Uterus (tissue), 4 donors: Measurements from ENCODE around the gene OR8A1. TPM values are rescaled to one million over a fixed set of nuclear protein-coding genes. Genes with fewer than 3 reads are reported as not detected.

Experiments
- DNase-seq, 2 donors: peaks; one replicate each; pipeline ENCODE4 v3.0.0-alpha.2; 2019 to 2020
- H3K27ac ChIP-seq, 2 donors: fragments of 200-600 bp; sonication (generic); 1 replicate in 1 of 2; 2 replicates in 1 of 2; pipeline ENCODE4 v1.5.1; 2016 to 2018
- H3K27me3 ChIP-seq, 2 donors: fragments of 200-600 bp; sonication (generic); one replicate each; pipeline ENCODE4 v1.5.1; 2018 to 2019; ENCODE audit warnings: control low read depth in 1 of 2
- H3K36me3 ChIP-seq, 2 donors: fragments of 200-600 bp; sonication (generic); one replicate each; pipeline ENCODE4 v1.5.1; 2019; ENCODE audit warnings: control low read depth in 1 of 2
- H3K4me1 ChIP-seq, 2 donors: fragments of 200-600 bp; sonication (generic); one replicate each; pipeline ENCODE4 v1.5.1; 2018 to 2019; ENCODE audit warnings: control low read depth in 1 of 2
- H3K4me3 ChIP-seq, 2 donors: fragments of 200-600 bp; sonication (generic); 1 replicate in 1 of 2; 2 replicates in 1 of 2; pipeline ENCODE4 v1.5.1; 2018 to 2019; ENCODE audit warnings: mild to moderate bottlenecking in 1 of 2
- H3K9me3 ChIP-seq, 2 donors: fragments of 200-600 bp; sonication (generic); one replicate each; pipeline ENCODE4 v1.5.1; 2019; ENCODE audit warnings: control low read depth in 1 of 2
- POLR2A ChIP-seq, 2 donors: fragments of 450-650 bp; IDR thresholded peaks; one replicate each; pipeline ENCODE4 v1.6.1; 2016; ENCODE audit warnings: antibody characterized with exemption in 2 of 2, mild to moderate bottlenecking in 1 of 2, moderate library complexity in 1 of 2
- intact Hi-C: fragments of 100-400 bp; cut with DNase I; formaldehyde crosslinking; loops from one replicate; pipeline ENCODE4 v1.15.1; 2023; ENCODE audit warnings: low total_unique reads
- small RNA-seq: library from RNA; depleted of rRNA; stranded (forward); fragments of <200 nt; gene quantifications from one replicate; pipeline ENCODE3, GENCODE V24; 2016
- total RNA-seq, 4 donors: library from RNA; depleted of rRNA in 3 of 4; stranded (reverse); fragments of >200 nt in 3 of 4; gene quantifications; one replicate each; pipeline versions ENCODE4 v1.1.0 to v1.2.4, GENCODE V29; 2014 to 2023
- TF ChIP-seq, protein P1 (sequence below), 4 experiments: fragments of 200-600 bp in 2 of 4; fragments of 450-650 bp in 2 of 4; sonication (generic) in 2 of 4; IDR thresholded peaks; one replicate each; pipeline ENCODE4 v1.5.1; 2016 to 2019; ENCODE audit warnings: antibody characterized with exemption in 4 of 4, mild to moderate bottlenecking in 2 of 4, moderate library complexity in 1 of 4
- donor health status: DM: yes; HTN: yes; CAD: no.

Gene OR8A1
- total RNA-seq, 4 donors from 2014 or later = not detected

GRCh38 chr11:124611064-124611463, 41.3 kb downstream of the OR8A1 start, which contains the start of gene PANX3:
PANX3 (plus strand) TSS chr11:124611428; CDS start chr11:124611557, 129 bp downstream.
- Histone ChIP-seq H3K9me3 (no peaks in the 10 kb centered on the region), H3K27ac (no peak within 1 kb of the TSS), H3K4me3 (no peak within 1 kb of the TSS), H3K4me1 (no peaks in the 10 kb centered on the region), H3K27me3 (no peaks in the 10 kb centered on the region), H3K36me3 (no peaks in the 10 kb centered on the region)
- DNase-seq = no peak
- no peak for TF ChIP-seq POLR2A (IDR thresholded peaks at IDR 0.05)
- TF ChIP-seq, protein P1, sequence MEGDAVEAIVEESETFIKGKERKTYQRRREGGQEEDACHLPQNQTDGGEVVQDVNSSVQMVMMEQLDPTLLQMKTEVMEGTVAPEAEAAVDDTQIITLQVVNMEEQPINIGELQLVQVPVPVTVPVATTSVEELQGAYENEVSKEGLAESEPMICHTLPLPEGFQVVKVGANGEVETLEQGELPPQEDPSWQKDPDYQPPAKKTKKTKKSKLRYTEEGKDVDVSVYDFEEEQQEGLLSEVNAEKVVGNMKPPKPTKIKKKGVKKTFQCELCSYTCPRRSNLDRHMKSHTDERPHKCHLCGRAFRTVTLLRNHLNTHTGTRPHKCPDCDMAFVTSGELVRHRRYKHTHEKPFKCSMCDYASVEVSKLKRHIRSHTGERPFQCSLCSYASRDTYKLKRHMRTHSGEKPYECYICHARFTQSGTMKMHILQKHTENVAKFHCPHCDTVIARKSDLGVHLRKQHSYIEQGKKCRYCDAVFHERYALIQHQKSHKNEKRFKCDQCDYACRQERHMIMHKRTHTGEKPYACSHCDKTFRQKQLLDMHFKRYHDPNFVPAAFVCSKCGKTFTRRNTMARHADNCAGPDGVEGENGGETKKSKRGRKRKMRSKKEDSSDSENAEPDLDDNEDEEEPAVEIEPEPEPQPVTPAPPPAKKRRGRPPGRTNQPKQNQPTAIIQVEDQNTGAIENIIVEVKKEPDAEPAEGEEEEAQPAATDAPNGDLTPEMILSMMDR (IDR thresholded peaks at IDR 0.05) = no peak
- intact Hi-C loops = no loop called here

- Histone ChIP-seq H3K4me3 (no peak overlapping the region), H3K27me3 (no peaks in the 10 kb centered on the region), H3K36me3 (no peaks in the 10 kb centered on the region), H3K9me3 (no peaks in the 10 kb centered on the region), H3K4me1 (no peaks in the 10 kb centered on the region), H3K27ac (no peak overlapping the region)
- no peak for TF ChIP-seq POLR2A (IDR thresholded peaks at IDR 0.05)
- TF ChIP-seq, protein P1 (IDR thresholded peaks at IDR 0.05) = no peak
- DNase-seq = no peak
- intact Hi-C loops = no loop called here
Observed at GRCh38 chr11:124612045-124612444, 42.2 kb downstream of the OR8A1 start.

GRCh38 chr11:124612567-124613246, 42.9 kb downstream of the OR8A1 start:
- no peaks in the 10 kb centered on the region for H3K36me3 ChIP-seq
- no peak for TF ChIP-seq POLR2A (IDR thresholded peaks at IDR 0.05)
- TF ChIP-seq, protein P1 (IDR thresholded peaks at IDR 0.05) = no peak
- DNase-seq = no peak
- H3K27ac ChIP-seq = no peak overlapping the region
- H3K4me3 ChIP-seq = no peak overlapping the region
- no peaks in the 10 kb centered on the region for H3K4me1 ChIP-seq
- no peaks in the 10 kb centered on the region for H3K27me3 ChIP-seq
- no peaks in the 10 kb centered on the region for H3K9me3 ChIP-seq
- intact Hi-C loops = no loop called here

DNA sequence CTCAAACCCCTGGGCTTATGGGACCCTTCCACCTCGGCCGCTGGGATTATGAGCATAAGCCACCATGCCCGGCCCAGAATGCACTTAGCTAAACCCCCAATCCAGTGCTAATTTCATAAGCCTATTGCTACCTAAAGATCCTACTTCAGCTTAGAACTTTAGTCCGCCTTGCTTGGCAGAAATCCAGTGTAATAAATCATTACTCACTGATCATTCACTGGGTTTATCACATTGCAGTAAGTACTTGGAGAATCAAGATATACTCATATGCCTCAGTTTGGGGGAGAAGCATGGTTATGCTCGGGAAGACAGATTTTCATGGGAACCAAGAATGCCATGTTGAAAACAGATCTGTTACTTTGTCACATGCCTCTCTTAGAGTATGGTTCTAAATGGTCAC, 49.1 kb downstream of the OR8A1 start:
- Histone ChIP-seq H3K4me1 (no peaks in the 10 kb centered on the region), H3K27me3 (no peaks in the 10 kb centered on the region), H3K4me3 (no peak overlapping the region), H3K36me3 (no peaks in the 10 kb centered on the region), H3K9me3 (no peaks in the 10 kb centered on the region), H3K27ac (no peak overlapping the region)
- no peak for DNase-seq
- intact Hi-C loops = no loop called here
- TF ChIP-seq POLR2A (IDR thresholded peaks at IDR 0.05) = no peak
- TF ChIP-seq, protein P1 (IDR thresholded peaks at IDR 0.05) = no peak

Small RNA genes within 50 kb of the gene (small RNA-seq; reads per million reads assigned to genes)
- not detected for gene OR8A3P

Other genes with a start within 250 kb of the OR8A1 start
- not detected for gene OR8D2, start 249.8 kb upstream of the OR8A1 start, total RNA-seq
- not detected for gene OR8B2, start 185.5 kb upstream of the OR8A1 start, total RNA-seq
- gene OR8B3, start 171.0 kb upstream of the OR8A1 start, total RNA-seq = not detected
- gene OR8B4, start 145.1 kb upstream of the OR8A1 start, total RNA-seq = not detected
- not detected for gene OR8B8, start 124.3 kb upstream of the OR8A1 start, total RNA-seq
- not detected for gene OR8B12, start 26.3 kb upstream of the OR8A1 start, total RNA-seq
- gene PANX3, start 41.4 kb downstream of the OR8A1 start, total RNA-seq = not detected
- gene TBRG1, start 52.9 kb downstream of the OR8A1 start, total RNA-seq = 10 to 100 TPM; 25.4 to 61.0 (median 38.9) TPM
- 1 to 10 TPM in 3 of 4 donors, under 1 TPM in 1; 0.77 to 7.5 (median 5.3) TPM for gene SIAE, start 103.7 kb downstream of the OR8A1 start, total RNA-seq
- gene SPA17, start 103.9 kb downstream of the OR8A1 start, total RNA-seq = 1 to 10 TPM in 3 of 4 donors, under 1 TPM in 1; 0.51 to 9.0 (median 2.7) TPM
- gene NRGN, start 169.9 kb downstream of the OR8A1 start, total RNA-seq = 10 to 100 TPM in 1 of 4 donors, under 1 TPM in 1, not detected in 2; 0.62 to 16.4 TPM
- gene VSIG2, start 182.3 kb downstream of the OR8A1 start, total RNA-seq = 1 to 10 TPM in 2 of 4 donors, not detected in 2; 1.9 to 2.2 TPM
- 10 to 100 TPM; 18.7 to 91.6 (median 47.7) TPM for gene ESAM, start 192.3 kb downstream of the OR8A1 start, total RNA-seq
- gene MSANTD2, start 230.4 kb downstream of the OR8A1 start, total RNA-seq = 10 to 100 TPM in 3 of 4 donors, 1 to 10 TPM in 1; 5.1 to 36.6 (median 24.5) TPM